K562 (cell line): Measurements from ENCODE around the gene DTX3. TPM values are rescaled to one million over a fixed set of nuclear protein-coding genes. Genes with fewer than 3 reads are reported as not detected.

ENCODE experiments used
- CBX2 ChIP-seq: fragments of 200-600 bp; sonication (generic); IDR thresholded peaks from one replicate; pipeline ENCODE4 v1.6.1; 2012; ENCODE audit warnings: mild to moderate bottlenecking, low read length, inconsistent platforms; ENCODE audit not compliant: insufficient read depth, poor library complexity, severe bottlenecking
- CXXC5 ChIP-seq: fragments of 250-450 bp; sonication (Bioruptor Pico); IDR thresholded peaks from 2 replicates; pipeline ENCODE4 v1.8.0; 2022; ENCODE audit warnings: inconsistent platforms, mild to moderate bottlenecking, moderate library complexity
- DNMT1 ChIP-seq: fragments of 450-650 bp; IDR thresholded peaks from 2 replicates; pipeline ENCODE4 v1.6.1; 2016; ENCODE audit warnings: antibody characterized with exemption, mild to moderate bottlenecking
- FOXA3 ChIP-seq, 2 experiments: fragments of 450-650 bp in 1 of 2; sonication (generic) in 1 of 2; formaldehyde crosslinking; IDR thresholded peaks in 1 of 2; conservative IDR thresholded peaks in 1 of 2; 2 replicates each; pipeline versions ENCODE4 v1.4.0 to v1.8.0; 2020 to 2022; ENCODE audit warnings: mild to moderate bottlenecking in 2 of 2, missing genetic modification reagents in 1 of 2
- HNRNPUL1 ChIP-seq: fragments of 200-400 bp; formaldehyde crosslinking; IDR thresholded peaks from 2 replicates; pipeline ENCODE4 v1.6.1; 2017; ENCODE audit warnings: low read length
- KAT2B ChIP-seq: IDR thresholded peaks from one replicate; pipeline ENCODE4 v1.6.1; 2012; ENCODE audit warnings: low read depth, mild to moderate bottlenecking, control low read depth, inconsistent platforms, low read length, moderate library complexity
- MAZ ChIP-seq, 2 experiments: fragments of 450-650 bp in 1 of 2; sonication (generic) in 1 of 2; formaldehyde crosslinking; IDR thresholded peaks in 1 of 2; conservative IDR thresholded peaks in 1 of 2; 2 replicates each; pipeline versions ENCODE4 v1.4.0 to v1.5.0; 2020; ENCODE audit warnings: mild to moderate bottlenecking in 1 of 2, missing genetic modification reagents in 1 of 2
- MXD1 ChIP-seq: fragments of 250-450 bp; sonication (Bioruptor Pico); IDR thresholded peaks from 2 replicates; pipeline ENCODE4 v1.8.0; 2021; ENCODE audit warnings: borderline replicate concordance, mild to moderate bottlenecking, moderate library complexity; ENCODE audit not compliant: poor library complexity, severe bottlenecking
- NELFE ChIP-seq: IDR thresholded peaks from 2 replicates; pipeline ENCODE4 v1.6.1; 2011; ENCODE audit warnings: mild to moderate bottlenecking; ENCODE audit not compliant: insufficient read depth, insufficient read length
- NFIC ChIP-seq: fragments of 450-650 bp; IDR thresholded peaks from 2 replicates; pipeline ENCODE4 v1.6.1; 2017; ENCODE audit warnings: mild to moderate bottlenecking, inconsistent platforms
- RBFOX2 ChIP-seq: fragments of 200-400 bp; formaldehyde crosslinking; IDR thresholded peaks from 2 replicates; pipeline ENCODE4 v1.6.1; 2017; ENCODE audit warnings: low read depth, mild to moderate bottlenecking, low read length, moderate library complexity
- RFX7 ChIP-seq: fragments of 250-450 bp; sonication (Bioruptor Pico); IDR thresholded peaks from 2 replicates; pipeline ENCODE4 v1.5.1; 2021; ENCODE audit warnings: mild to moderate bottlenecking
- SMC3 ChIP-seq: conservative IDR thresholded peaks from 2 replicates; pipeline ENCODE4 v1.6.1; 2011; ENCODE audit warnings: low read depth, low read length, improper control_type of control experiment; ENCODE audit not compliant: insufficient read depth
- SNIP1 ChIP-seq: fragments of 450-650 bp; IDR thresholded peaks from 2 replicates; pipeline ENCODE4 v1.7.1; 2017; ENCODE audit warnings: low read depth, mild to moderate bottlenecking
- TAF9B ChIP-seq: fragments of 450-650 bp; IDR thresholded peaks from 2 replicates; pipeline ENCODE4 v1.6.1; 2018; ENCODE audit warnings: mild to moderate bottlenecking; ENCODE audit not compliant: partially characterized antibody
- USF2 ChIP-seq: sonication (generic); formaldehyde crosslinking; IDR thresholded peaks from 2 replicates; pipeline ENCODE4 v1.5.0; 2020; ENCODE audit warnings: missing genetic modification reagents
- ZFP30 ChIP-seq: fragments of 250-450 bp; sonication (Bioruptor Pico); IDR thresholded peaks from 2 replicates; pipeline ENCODE4 v1.8.0; 2022; ENCODE audit warnings: moderate library complexity, mild to moderate bottlenecking, inconsistent platforms, borderline replicate concordance
- ZNF507 ChIP-seq: conservative IDR thresholded peaks from 2 replicates; pipeline ENCODE4 v1.6.1; 2017; ENCODE audit warnings: missing genetic modification characterization, missing compliant biosample characterization
- ZNF561 ChIP-seq: fragments of 450-650 bp; formaldehyde crosslinking; conservative IDR thresholded peaks from 2 replicates; pipeline ENCODE4 v1.4.0; 2020; ENCODE audit warnings: mild to moderate bottlenecking, moderate library complexity
- ZNF696 ChIP-seq: fragments of 250-450 bp; sonication (Bioruptor Pico); conservative IDR thresholded peaks from 2 replicates; pipeline ENCODE4 v1.4.0; 2020; ENCODE audit warnings: mild to moderate bottlenecking, moderate library complexity
- polyA plus RNA-seq, 8 experiments: library from polyadenylated mRNA; depleted of rRNA in 4 of 8; stranded (reverse) in 5 of 8; unstranded in 3 of 8; fragments of >200 nt; fragmentation: Nextera tagmentation in 2 of 8; fragmentation: Illumina TruSeq in 1 of 8; extraction: Ambion mirVana in 2 of 8; extraction: Trizol in 1 of 8; gene quantifications; 2 replicates each; pipeline versions ENCODE4 v1.2.1 to v1.2.3, GENCODE V29; 2011 to 2014; ENCODE audit warnings: inconsistent platforms in 1 of 8, missing spikeins in 1 of 8
- total RNA-seq, 7 experiments: library from RNA; depleted of rRNA in 6 of 7; stranded (reverse); fragments of >200 nt in 6 of 7; fragmentation: Illumina TruSeq in 2 of 7; extraction: Trizol in 2 of 7; gene quantifications; 2 replicates each; pipeline versions ENCODE4 v1.2.1 to v1.2.3, GENCODE V29; 2011 to 2021; ENCODE audit warnings: low replicate concordance in 1 of 7
- TF ChIP-seq, protein P1 (sequence below): fragments of 450-650 bp; IDR thresholded peaks from 2 replicates; pipeline ENCODE4 v1.6.1; 2016
- TF ChIP-seq, protein P2 (sequence below): fragments of 250-450 bp; sonication (Bioruptor Pico); IDR thresholded peaks from 2 replicates; pipeline ENCODE4 v1.4.0; 2020; ENCODE audit warnings: mild to moderate bottlenecking
- TF ChIP-seq, protein P3 (sequence below): fragments of 450-650 bp; formaldehyde crosslinking; IDR thresholded peaks from 2 replicates; pipeline ENCODE4 v1.4.0; 2022; ENCODE audit warnings: mild to moderate bottlenecking, moderate library complexity

DTX3 gene
- total and polyA plus RNA-seq, 9 of the 15 experiments (the other 6 are each of a cell fraction or from before 2014, with no cell fraction given) = 0.03 to 0.09 (median 0.06) TPM; not detected in 6

- TF ChIP-seq MXD1 (CRISPR knock-in tag) = no peak
- no peak for TF ChIP-seq RFX7
- TF ChIP-seq ZFP30 (CRISPR knock-in tag) = no peak
- TF ChIP-seq ZNF561 (CRISPR knock-in tag) = no peak
- TF ChIP-seq SNIP1 = no peak
- TF ChIP-seq MAZ (CRISPR knock-in tag; conservative IDR thresholded peaks at IDR 0.05 in 1 of 2, IDR thresholded peaks at IDR 0.05 in 1 of 2) = peak; percentile 68 to 80
- TF ChIP-seq, protein P1, sequence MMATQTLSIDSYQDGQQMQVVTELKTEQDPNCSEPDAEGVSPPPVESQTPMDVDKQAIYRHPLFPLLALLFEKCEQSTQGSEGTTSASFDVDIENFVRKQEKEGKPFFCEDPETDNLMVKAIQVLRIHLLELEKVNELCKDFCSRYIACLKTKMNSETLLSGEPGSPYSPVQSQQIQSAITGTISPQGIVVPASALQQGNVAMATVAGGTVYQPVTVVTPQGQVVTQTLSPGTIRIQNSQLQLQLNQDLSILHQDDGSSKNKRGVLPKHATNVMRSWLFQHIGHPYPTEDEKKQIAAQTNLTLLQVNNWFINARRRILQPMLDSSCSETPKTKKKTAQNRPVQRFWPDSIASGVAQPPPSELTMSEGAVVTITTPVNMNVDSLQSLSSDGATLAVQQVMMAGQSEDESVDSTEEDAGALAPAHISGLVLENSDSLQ = no peak
- no peak for TF ChIP-seq KAT2B
- no peak for TF ChIP-seq FOXA3 (CRISPR knock-in tag; conservative IDR thresholded peaks at IDR 0.05 in 1 of 2, IDR thresholded peaks at IDR 0.05 in 1 of 2)
- no peak for TF ChIP-seq HNRNPUL1
- TF ChIP-seq NFIC = no peak
- TF ChIP-seq ZNF507 = no peak
- no peak for TF ChIP-seq DNMT1
- TF ChIP-seq RBFOX2 = peak; percentile 58; the same call in 1 of the 2 replicates
- no peak for TF ChIP-seq ZNF696
- no peak for TF ChIP-seq TAF9B
- TF ChIP-seq CXXC5 = peak; percentile 70; the same call in 1 of the 2 replicates
- TF ChIP-seq SMC3 = peak; percentile 84
- no peak for TF ChIP-seq USF2
- TF ChIP-seq, protein P2, sequence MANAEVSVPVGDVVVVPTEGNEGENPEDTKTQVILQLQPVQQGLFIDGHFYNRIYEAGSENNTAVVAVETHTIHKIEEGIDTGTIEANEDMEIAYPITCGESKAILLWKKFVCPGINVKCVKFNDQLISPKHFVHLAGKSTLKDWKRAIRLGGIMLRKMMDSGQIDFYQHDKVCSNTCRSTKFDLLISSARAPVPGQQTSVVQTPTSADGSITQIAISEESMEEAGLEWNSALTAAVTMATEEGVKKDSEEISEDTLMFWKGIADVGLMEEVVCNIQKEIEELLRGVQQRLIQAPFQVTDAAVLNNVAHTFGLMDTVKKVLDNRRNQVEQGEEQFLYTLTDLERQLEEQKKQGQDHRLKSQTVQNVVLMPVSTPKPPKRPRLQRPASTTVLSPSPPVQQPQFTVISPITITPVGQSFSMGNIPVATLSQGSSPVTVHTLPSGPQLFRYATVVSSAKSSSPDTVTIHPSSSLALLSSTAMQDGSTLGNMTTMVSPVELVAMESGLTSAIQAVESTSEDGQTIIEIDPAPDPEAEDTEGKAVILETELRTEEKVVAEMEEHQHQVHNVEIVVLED (CRISPR knock-in tag) = no peak
- TF ChIP-seq, protein P3, sequence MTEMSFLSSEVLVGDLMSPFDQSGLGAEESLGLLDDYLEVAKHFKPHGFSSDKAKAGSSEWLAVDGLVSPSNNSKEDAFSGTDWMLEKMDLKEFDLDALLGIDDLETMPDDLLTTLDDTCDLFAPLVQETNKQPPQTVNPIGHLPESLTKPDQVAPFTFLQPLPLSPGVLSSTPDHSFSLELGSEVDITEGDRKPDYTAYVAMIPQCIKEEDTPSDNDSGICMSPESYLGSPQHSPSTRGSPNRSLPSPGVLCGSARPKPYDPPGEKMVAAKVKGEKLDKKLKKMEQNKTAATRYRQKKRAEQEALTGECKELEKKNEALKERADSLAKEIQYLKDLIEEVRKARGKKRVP = no peak
- TF ChIP-seq NELFE = no peak
- TF ChIP-seq CBX2 = no peak
Measured at GRCh38 chr12:57621497-57622292, 17.1 kb downstream of the DTX3 start (continued).
